AG09319 (cell line): ENCODE measurements around the gene EIF2S2.

ENCODE experiments used
- DNase-seq: peaks from one replicate; pipeline ENCODE4 v3.0.0-alpha.2; 2010; ENCODE audit warnings: low read depth; ENCODE audit errors: extremely low read depth
- CTCF ChIP-seq: IDR thresholded peaks from 2 replicates; pipeline ENCODE4 v1.5.1; 2011; ENCODE audit warnings: low read depth, mild to moderate bottlenecking, inconsistent platforms, low read length, moderate library complexity

The EIF2S2 gene

GRCh38 chr20:34075647-34076046, 36.4 kb downstream of the EIF2S2 start:
- no peak for DNase-seq
- TF ChIP-seq CTCF = no peak

GRCh38 chr20:34074101-34074760, 37.8 kb downstream of the EIF2S2 start:
- no peak for DNase-seq
- no peak for TF ChIP-seq CTCF

GRCh38 chr20:34072778-34073177, 39.3 kb downstream of the EIF2S2 start:
- no peak for TF ChIP-seq CTCF
- no peak for DNase-seq

DNA sequence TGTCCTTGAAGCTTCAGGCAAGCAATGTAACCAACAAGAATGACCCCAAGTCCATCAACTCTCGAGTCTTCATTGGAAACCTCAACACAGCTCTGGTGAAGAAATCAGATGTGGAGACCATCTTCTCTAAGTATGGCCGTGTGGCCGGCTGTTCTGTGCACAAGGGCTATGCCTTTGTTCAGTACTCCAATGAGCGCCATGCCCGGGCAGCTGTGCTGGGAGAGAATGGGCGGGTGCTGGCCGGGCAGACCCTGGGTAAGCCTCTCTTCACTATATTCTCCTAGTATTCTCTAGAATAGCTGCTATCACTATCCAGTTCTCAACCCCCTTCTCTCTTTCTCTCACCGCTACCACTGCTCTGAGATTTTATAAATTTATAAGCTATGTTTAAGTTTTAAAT, 40.0 kb downstream of the EIF2S2 start:
- no peak for TF ChIP-seq CTCF

GRCh38 chr20:34070859-34071258, 41.2 kb downstream of the EIF2S2 start:
- DNase-seq = no peak
- no peak for TF ChIP-seq CTCF

More for the DNA sequence above, 40.0 kb downstream of the EIF2S2 start:
- DNase-seq = no peak

DNA sequence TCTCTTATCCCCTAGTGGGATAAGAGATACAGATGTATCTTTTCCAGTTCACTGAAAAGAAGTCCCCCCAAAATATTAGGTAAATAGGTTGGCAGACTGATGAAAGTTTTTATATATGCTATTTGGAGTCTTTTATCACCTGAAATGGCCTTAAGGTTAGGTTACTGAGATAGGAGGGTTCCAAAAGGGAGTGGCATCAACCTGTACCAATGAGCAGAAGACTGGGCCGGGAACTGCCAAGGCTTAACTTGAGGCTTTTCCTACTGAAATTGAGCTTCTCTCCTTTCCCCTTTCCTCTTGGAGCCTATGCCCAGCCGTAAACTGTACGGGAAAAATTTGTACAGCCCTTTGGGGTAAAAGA, 42.0 kb downstream of the EIF2S2 start:
- no peak for TF ChIP-seq CTCF
- no peak for DNase-seq

DNA sequence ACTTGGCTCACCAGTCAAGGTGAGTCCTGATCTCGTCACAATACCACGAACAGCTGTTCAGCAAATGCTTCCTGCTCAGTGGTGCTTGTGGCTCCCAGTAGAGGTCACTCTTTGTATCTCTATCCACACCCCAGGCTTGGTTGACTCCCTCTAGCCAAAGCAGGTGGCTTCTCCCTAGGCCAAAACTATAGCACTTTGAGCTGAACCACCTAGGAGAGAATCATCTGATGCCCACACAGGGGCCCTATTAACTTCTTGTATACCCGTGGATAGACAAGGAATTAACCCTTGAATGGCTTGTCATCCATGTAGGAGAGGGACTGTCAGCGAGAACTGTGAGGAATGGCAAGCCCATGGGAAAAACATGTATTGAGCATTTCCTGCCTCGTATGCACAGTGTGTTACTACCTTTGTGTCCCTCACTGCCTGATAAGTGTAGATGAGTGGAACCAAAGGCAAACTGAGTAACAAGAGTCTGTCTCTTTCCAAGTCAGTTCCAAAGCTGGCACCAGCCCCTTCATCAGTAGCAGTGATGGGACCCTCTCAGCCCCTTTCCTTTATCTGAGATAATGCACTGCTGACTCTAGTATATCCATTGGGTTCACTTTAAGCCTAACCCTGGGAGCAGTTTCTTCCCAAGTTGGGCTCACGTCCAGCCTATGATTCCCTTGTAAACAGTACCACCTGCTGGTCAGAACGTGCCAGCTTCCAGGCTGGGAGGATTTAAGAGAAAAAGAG, 42.5 kb downstream of the EIF2S2 start:
- peak; percentile 84 for TF ChIP-seq CTCF
- peak; percentile 68 for DNase-seq
